Activated T-helper 1 cell treated with Interleukin-2 at 50 U/mL for 16 hours (primary cell): ENCODE measurements around the gene C9orf50.
A peak's percentile ranks its signal among the peaks of the same experiment; 100 is the strongest.

Source experiments
- DNase-seq: peaks from one replicate; pipeline ENCODE4 v3.0.0-alpha.2; 2020; ENCODE audit warnings: low read depth

The C9orf50 gene

GRCh38 chr9:129631674-129632129 lies 10.8 kb upstream of the C9orf50 start:
- DNase-seq = no peak

DNA sequence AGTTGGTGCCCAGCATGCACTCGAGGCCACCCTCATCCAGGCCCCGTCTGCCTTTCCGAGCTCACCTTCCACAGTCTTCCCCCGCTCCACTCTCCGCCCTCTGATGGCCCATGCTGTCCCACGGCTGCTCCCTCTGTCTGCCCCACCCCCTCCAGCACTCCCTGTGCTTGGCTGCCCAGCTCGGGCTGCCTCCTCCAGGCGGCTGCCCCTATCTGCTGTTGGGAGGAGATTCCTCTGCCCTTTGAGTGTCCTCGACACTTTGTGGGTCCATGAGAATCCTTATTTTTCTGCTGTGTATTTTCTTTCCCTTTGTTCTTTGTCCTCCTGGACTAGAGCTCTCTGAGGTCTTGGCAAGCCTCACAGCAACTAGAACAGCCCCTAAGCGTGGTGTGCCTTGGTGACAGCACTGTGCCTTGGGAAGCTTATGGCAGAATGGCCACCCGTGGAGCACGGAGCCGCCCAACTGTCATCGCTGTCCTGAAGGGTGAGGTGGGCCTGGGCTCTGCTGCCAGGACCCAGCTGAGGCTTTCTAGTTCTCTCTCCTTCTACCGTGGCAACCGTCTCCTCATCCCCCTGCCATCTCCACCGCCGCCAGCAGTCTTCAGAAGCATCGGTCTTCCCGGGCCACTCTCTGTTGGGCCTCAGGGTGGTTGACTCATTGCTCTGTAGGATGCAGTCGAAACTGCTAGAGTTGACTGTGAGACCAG lies 10.2 kb upstream of the C9orf50 start:
- no peak for DNase-seq

- DNase-seq = no peak
Measured at GRCh38 chr9:129629251-129629820, 8.4 kb upstream of the C9orf50 start.

DNA sequence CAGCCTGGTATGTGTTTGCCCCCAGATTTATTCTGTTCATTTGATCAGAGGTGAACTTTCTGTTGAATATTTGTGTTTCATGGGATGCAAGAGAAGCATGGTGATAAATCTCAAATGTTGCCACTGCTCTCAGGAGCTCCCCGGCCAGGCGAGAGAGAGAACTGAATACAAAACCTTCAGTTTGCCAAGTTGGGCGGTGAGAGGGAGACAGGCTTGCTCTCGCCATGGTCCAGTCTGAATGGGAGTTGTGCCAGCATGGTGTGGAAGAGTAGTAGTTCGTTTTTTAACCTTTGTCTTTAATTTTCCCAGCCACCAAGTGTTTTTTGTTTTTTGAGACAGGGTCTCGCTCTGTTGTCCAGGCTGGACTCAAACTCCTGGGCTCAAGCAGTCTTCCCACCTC lies 7.8 kb upstream of the C9orf50 start:
- DNase-seq = no peak

DNA sequence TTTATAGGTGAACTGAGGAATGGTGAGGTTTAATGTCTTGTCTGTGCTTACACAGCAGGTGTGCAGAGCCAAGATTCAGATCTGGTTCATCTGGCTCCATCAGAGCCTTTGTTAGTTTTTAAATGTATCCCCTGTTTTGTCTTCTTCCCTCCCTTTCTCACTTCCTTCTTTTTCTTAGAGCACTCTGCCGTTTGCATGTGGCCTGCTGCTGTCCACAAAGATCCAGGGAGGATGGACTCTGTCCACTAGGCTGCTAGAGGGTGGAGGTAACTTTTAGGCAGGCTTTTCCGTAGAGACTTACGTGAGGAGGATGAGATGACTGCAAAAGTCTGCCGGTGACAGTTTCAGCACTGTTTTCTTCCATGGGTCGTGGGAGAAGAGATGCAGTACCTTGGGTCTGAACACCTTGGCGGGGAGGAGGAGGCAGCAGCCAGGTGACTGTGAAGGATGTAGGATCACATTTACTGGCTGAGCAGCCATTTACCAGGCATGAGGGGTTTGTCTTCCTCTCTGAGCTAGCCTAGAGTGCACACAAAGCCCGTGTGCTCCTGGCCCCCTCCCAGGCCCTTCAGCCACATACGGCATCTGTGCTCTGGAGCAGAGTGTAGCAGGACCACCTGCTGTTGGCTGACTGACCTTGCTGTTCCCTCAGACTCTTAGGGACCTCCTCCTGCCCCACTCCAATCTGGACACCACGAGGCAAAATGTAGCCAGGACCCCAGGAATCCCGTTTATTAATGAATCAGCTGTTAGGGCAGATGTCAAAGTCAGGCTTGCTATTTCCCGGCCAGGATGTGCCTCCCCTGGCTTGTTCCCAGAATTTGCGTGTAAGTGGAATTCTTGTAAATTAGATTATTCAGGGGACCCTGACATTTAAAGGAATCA lies 6.9 kb upstream of the C9orf50 start:
- DNase-seq = no peak

DNA sequence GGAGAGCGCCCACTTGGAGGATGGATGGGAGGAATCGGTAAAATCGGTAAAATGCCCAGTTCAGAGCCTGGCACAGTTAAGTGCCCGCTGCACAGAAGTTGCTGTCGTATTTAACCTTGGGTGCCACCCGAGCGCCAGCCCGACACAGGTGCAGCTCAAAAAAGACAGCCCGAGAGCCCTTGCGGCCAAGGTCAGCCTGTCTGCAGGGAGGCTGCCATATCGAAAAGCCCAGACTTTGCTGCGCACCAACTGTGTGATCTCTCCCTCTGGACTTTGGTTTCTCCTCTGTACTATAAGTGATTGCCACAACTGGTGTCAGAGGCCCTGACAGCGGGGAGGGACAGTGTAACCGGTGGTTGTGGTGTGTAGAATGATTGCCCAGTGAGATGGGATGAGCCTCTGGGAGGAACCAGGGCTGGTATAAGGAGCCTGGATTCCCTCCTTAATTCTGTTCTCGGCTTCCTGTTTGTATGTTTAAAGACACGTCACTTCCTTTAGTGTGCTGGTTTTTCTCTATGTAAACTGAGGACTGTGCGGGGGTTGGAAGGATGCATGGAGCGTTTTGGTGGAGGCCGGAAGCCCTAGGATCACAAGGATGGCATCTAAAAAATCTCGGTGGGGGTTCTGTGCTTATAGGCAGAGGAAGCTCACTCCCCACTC lies 5.9 kb upstream of the C9orf50 start:
- peak; percentile 18 for DNase-seq

DNA sequence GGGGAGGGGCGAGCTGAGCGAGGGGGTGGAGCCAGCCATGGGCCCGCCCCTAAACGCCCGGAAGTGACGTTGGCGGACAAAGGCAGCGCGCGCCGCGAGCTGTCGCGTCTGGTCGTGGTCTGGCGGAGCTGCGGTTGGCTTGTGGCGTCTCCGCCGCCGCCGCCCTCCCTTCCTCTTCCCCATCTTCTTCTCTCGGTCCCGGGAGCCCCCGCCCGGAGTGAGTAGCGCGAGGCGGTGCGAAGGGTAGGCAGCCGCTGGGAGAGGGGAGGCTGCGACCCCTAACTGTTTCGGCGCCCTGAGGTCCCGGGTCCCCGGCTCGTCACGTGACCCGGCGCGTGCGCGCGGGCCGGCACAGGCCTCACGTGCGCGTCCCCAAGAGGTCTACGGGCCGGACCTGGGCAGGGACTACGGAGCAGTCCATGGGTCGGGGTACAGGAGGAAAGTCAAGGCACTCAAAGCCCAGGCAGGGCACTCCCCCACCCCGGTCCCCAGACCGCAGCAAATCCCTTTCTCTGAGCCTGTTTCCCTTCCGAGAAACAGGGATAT lies 5.3 kb upstream of the C9orf50 start, which contains the start of gene NTMT1:
NTMT1 (plus strand) TSS at position 85 of the 546 bp plus-strand sequence. CDS start 6,541 bp downstream, outside the sequence.
- DNase-seq = peak; percentile 86

GRCh38 chr9:129624947-129625346 lies 4.0 kb upstream of the C9orf50 start:
- no peak for DNase-seq

GRCh38 chr9:129624168-129624759 lies 3.4 kb upstream of the C9orf50 start:
- peak; percentile 48 for DNase-seq

GRCh38 chr9:129623331-129623730 lies 2.4 kb upstream of the C9orf50 start:
- DNase-seq = no peak

GRCh38 chr9:129619787-129620668 lies 873 bp downstream of the C9orf50 start:
- no peak for DNase-seq

GRCh38 chr9:129617167-129617566 lies 3.7 kb downstream of the C9orf50 start:
- DNase-seq = no peak

DNA sequence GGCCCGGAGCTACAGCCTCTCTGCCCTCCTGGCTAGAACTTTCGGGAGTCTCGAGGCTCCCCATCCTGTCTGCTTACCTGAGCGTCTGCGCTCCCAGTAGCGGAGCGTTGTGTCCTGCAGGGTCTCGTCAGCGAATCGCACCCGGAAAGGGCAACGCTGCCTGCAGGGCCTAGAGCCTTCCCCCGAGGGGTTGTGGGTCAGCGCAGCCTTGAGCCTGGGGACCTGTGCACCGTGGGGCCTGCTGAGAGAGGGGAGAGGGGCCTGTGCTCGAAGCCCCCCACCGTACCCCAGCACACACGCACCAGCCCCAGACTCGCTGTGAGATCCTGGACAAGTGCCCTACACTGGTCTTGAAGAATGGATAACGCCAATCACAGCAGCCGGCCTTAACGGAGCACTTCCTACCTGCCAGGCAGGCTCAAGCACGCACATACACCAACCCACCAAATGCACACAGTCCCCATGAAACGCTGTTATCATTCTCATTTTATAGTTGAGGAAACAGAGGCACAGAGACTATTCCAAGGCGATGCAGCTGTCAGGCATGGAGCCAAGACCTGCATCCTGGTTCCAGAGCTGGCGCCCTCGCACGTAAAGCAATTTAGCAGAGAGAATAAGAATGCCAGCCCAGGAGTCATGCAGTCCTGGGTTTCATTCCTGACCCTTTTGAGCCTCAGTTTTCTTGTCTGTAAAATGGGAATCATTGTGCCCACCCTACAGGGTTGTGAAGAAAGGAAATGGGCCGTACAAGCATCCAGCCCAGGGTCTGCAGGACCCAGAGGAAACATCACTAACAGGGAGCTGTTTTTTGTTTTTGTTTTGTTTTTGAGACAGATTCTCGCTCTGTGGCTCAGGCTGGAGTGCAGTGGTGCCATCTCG lies 5.3 kb downstream of the C9orf50 start:
- no peak for DNase-seq

DNA sequence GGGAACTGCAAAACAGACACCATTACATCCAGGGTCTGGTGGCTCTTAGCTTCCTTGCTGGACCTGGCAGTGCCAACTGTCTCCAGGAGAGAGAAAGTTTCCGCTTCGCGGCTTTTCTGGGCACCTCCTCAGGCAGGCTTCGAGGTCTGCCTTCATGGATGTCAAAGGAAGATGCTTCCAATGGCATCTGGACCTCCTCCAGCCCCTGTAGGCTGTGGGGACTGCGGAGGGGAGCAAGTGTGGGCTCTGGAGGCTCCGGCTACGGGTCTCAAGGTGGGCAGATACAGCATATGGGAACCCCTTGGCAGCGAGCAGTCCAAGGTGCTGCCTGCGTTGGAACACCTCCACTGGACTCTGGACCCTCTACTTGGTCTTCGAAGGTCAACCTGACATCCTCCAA lies 6.0 kb downstream of the C9orf50 start:
- no peak for DNase-seq

GRCh38 chr9:129613520-129614175 lies 7.3 kb downstream of the C9orf50 start:
- DNase-seq = no peak

- DNase-seq = no peak
Measured at GRCh38 chr9:129612815-129613519, 7.9 kb downstream of the C9orf50 start.

- no peak for DNase-seq
Measured at GRCh38 chr9:129612123-129612522, 8.8 kb downstream of the C9orf50 start.

DNA sequence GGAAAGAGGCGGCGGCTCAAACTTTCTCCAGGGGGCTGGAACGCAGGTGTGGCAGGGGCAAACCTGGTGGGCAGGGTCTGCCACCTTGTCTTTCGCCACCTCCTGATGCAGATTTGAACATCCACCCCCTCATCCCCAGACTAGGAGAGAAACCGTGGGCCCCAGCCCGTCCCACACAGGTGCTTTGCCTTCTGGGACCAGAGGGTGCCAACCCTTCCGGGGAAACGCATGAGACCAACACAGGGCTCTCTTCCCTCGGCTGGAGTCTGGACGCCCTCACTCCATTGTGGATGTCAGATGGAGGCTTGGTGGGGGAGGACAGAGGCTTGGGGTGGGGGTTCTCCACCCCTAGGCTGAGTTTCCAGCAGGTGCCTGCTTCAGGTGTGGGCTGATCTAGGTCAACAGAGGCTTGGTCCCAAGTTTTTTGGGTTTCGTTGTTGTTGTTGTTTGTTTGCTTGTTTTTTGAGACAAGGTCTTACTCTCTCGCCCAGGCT lies 9.5 kb downstream of the C9orf50 start:
- DNase-seq = no peak
